ENCODE measurements around the gene HNMT.
"Not testable (repeated sequence)": the region's sequence is repeated elsewhere in the genome, so short reads cannot be mapped to it uniquely, and the experiment has no call there.

The HNMT gene

GRCh38 chr2:137975280-137976271 lies 11.3 kb downstream of the HNMT start:
- no peak for DNase-seq (ENCODE audit: low spot score)

GRCh38 chr2:137976274-137976673 lies 12.0 kb downstream of the HNMT start:
- no peak for DNase-seq (ENCODE audit: low spot score)

GRCh38 chr2:137977790-137978189 lies 13.5 kb downstream of the HNMT start:
- DNase-seq (ENCODE audit: low spot score): no peak

- peak; percentile 23 for DNase-seq (ENCODE audit: low spot score)
Measured at GRCh38 chr2:137980459-137980858, 16.2 kb downstream of the HNMT start.

- DNase-seq (ENCODE audit: low spot score): no peak
Measured at GRCh38 chr2:137981112-137981656, 16.9 kb downstream of the HNMT start.

GRCh38 chr2:137983581-137983980 lies 19.3 kb downstream of the HNMT start:
- DNase-seq (ENCODE audit: low spot score): no peak

- no peak for DNase-seq (ENCODE audit: low spot score)
Measured at GRCh38 chr2:137986268-137986667, 22.0 kb downstream of the HNMT start.

GRCh38 chr2:137987011-137987410 lies 22.7 kb downstream of the HNMT start:
- no peak for DNase-seq (ENCODE audit: low spot score)

GRCh38 chr2:137991078-137991477 lies 26.8 kb downstream of the HNMT start:
- DNase-seq (ENCODE audit: low spot score): no peak

- no peak for DNase-seq (ENCODE audit: low spot score)
Measured at GRCh38 chr2:137992039-137992646, 27.9 kb downstream of the HNMT start.

GRCh38 chr2:137993715-137994476 lies 29.6 kb downstream of the HNMT start:
- DNase-seq (ENCODE audit: low spot score): not testable (repeated sequence)

GRCh38 chr2:137995368-137995767 lies 31.1 kb downstream of the HNMT start:
- DNase-seq (ENCODE audit: low spot score): not testable (repeated sequence)

- not testable (repeated sequence) for DNase-seq (ENCODE audit: low spot score)
Measured at GRCh38 chr2:137996158-137996557, 31.9 kb downstream of the HNMT start.

GRCh38 chr2:137997733-137998132 lies 33.5 kb downstream of the HNMT start:
- DNase-seq (ENCODE audit: low spot score): no peak

- DNase-seq (ENCODE audit: low spot score): no peak
Measured at GRCh38 chr2:137998503-137998902, 34.2 kb downstream of the HNMT start.

GRCh38 chr2:137999273-137999672 lies 35.0 kb downstream of the HNMT start:
- no peak for DNase-seq (ENCODE audit: low spot score)

GRCh38 chr2:138000009-138000408 lies 35.7 kb downstream of the HNMT start:
- no peak for DNase-seq (ENCODE audit: low spot score)

GRCh38 chr2:138000796-138001195 lies 36.5 kb downstream of the HNMT start:
- DNase-seq (ENCODE audit: low spot score): no peak

GRCh38 chr2:138003411-138003810 lies 39.1 kb downstream of the HNMT start:
- DNase-seq (ENCODE audit: low spot score): no peak

GRCh38 chr2:138007431-138007830 lies 43.2 kb downstream of the HNMT start:
- DNase-seq (ENCODE audit: low spot score): no peak

GRCh38 chr2:138009622-138010021 lies 45.3 kb downstream of the HNMT start:
- DNase-seq (ENCODE audit: low spot score): no peak

- no peak for DNase-seq (ENCODE audit: low spot score)
Measured at GRCh38 chr2:138010890-138011289, 46.6 kb downstream of the HNMT start.
